Endothelial cell of umbilical vein (primary cell): Measurements from ENCODE around the gene CUEDC2. TPM values are rescaled to one million over a fixed set of nuclear protein-coding genes. Genes with fewer than 3 reads are reported as not detected.

Experiments
- BruUV-seq: library from RNA; stranded (reverse); fragments of 400-500 nt; replicated peaks from 2 replicates; lab custom pipeline; 2021; lab: Mats Ljungman, UMichigan
- CTCF ChIA-PET: fragments of 300-600, 350-600 bp; sonication (Branson Sonifier 250); formaldehyde crosslinking; loops from one replicate; lab custom pipeline; 2021; ENCODE audit warnings: antibody characterized with exemption, inconsistent platforms; lab: Charles Lee
- POLR2A ChIA-PET: fragments of 300-600, 350-600 bp; sonication (Branson Sonifier 250); formaldehyde crosslinking; loops from one replicate; lab custom pipeline; 2021; ENCODE audit warnings: antibody characterized with exemption, inconsistent platforms; lab: Charles Lee
- DNase-seq: peaks from one replicate; pipeline ENCODE4 v3.0.0-alpha.2; 2011; ENCODE audit warnings: low read depth, low spot score
- FAIRE-seq: peaks from 2 replicates; lab custom pipeline; 2011; peaks lifted over from hg19 to GRCh38; lab: Jason Lieb, UNC
- H2AFZ ChIP-seq: 2 replicates; pipeline ENCODE4 v1.6.0; 2012; ENCODE audit warnings: low read depth, low read length, control low read depth, inconsistent platforms
- H3K27ac ChIP-seq: 2 replicates; pipeline ENCODE4 v1.5.1; 2011; ENCODE audit warnings: low read depth, mild to moderate bottlenecking, control low read depth, low read length, moderate library complexity; ENCODE audit not compliant: insufficient read depth
- H3K27me3 ChIP-seq, 2 experiments: 2 replicates each; pipeline versions ENCODE4 v1.6.0 to v1.6.1; 2011; ENCODE audit warnings: low read length in 2 of 2, mixed read lengths in 1 of 2; ENCODE audit not compliant: control insufficient read depth in 2 of 2, insufficient read depth in 2 of 2
- H3K36me3 ChIP-seq, 2 experiments: 2 replicates in 1 of 2; 3 replicates in 1 of 2; pipeline ENCODE4 v1.5.1; 2011; ENCODE audit warnings: low read length in 2 of 2, mild to moderate bottlenecking in 1 of 2, moderate library complexity in 1 of 2; ENCODE audit not compliant: control insufficient read depth in 2 of 2, insufficient read depth in 2 of 2; ENCODE audit errors: extremely low read depth in 1 of 2
- H3K4me1 ChIP-seq: 3 replicates; pipeline ENCODE4 v1.5.1; 2011; ENCODE audit warnings: mild to moderate bottlenecking, low read length; ENCODE audit not compliant: control insufficient read depth, insufficient read depth; ENCODE audit errors: extremely low read depth
- H3K4me2 ChIP-seq: 2 replicates; pipeline ENCODE4 v1.6.1; 2011; ENCODE audit warnings: low read length, control low read depth, mixed read lengths; ENCODE audit not compliant: insufficient read depth
- H3K4me3 ChIP-seq, 3 experiments: fragments of 200-600 bp in 1 of 3; sonication (generic), shearing (Covaris generic) in 1 of 3; replicated peaks in 1 of 3; 2 replicates each; pipeline ENCODE4 v1.5.1; 2011 to 2016; ENCODE audit warnings: control low read depth in 3 of 3, low read length in 3 of 3, mild to moderate bottlenecking in 2 of 3, inconsistent platforms in 1 of 3, low read depth in 1 of 3, moderate library complexity in 1 of 3; ENCODE audit not compliant: insufficient read depth in 1 of 3
- H3K79me2 ChIP-seq: 2 replicates; pipeline ENCODE4 v1.6.0; 2012; ENCODE audit warnings: low read length, inconsistent platforms; ENCODE audit not compliant: control insufficient read depth, insufficient read depth
- H3K9ac ChIP-seq: replicated peaks from 2 replicates; pipeline ENCODE3; 2011; ENCODE audit warnings: low read length, control low read depth; ENCODE audit not compliant: insufficient read depth; ENCODE audit errors: extremely low read depth
- H3K9me1 ChIP-seq: replicated peaks from 3 replicates; pipeline ENCODE4 v1.6.0; 2011; ENCODE audit warnings: mild to moderate bottlenecking, low read length; ENCODE audit not compliant: control insufficient read depth, insufficient read depth; ENCODE audit errors: extremely low read depth
- H3K9me3 ChIP-seq: replicated peaks from 2 replicates; pipeline ENCODE4 v1.5.1; 2012; ENCODE audit warnings: low read length, inconsistent platforms; ENCODE audit not compliant: control insufficient read depth, insufficient read depth
- H4K20me1 ChIP-seq: replicated peaks from 2 replicates; pipeline ENCODE3; 2011; ENCODE audit warnings: mild to moderate bottlenecking, low read length; ENCODE audit not compliant: control insufficient read depth, insufficient read depth; ENCODE audit errors: extremely low read depth
- EZH2 ChIP-seq: IDR thresholded peaks from 2 replicates; pipeline ENCODE4 v1.6.1; 2012; ENCODE audit warnings: borderline replicate concordance, low read depth, mild to moderate bottlenecking, moderate library complexity, low read length, inconsistent platforms; ENCODE audit not compliant: severe bottlenecking
- FOS ChIP-seq: IDR thresholded peaks from 2 replicates; pipeline ENCODE4 v1.6.1; 2011; ENCODE audit warnings: mild to moderate bottlenecking, low read length, moderate library complexity, borderline replicate concordance; ENCODE audit not compliant: insufficient read depth
- GATA2 ChIP-seq: IDR thresholded peaks from 2 replicates; pipeline ENCODE4 v1.7.0; 2011; ENCODE audit warnings: low read depth, mild to moderate bottlenecking, moderate library complexity, mixed read lengths, low read length; ENCODE audit not compliant: insufficient read length, insufficient read depth
- JUN ChIP-seq: IDR thresholded peaks from 2 replicates; pipeline ENCODE4 v1.6.1; 2011; ENCODE audit warnings: borderline replicate concordance, low read depth; ENCODE audit not compliant: insufficient read length, insufficient read depth
- MYC ChIP-seq: IDR thresholded peaks from one replicate; pipeline ENCODE4 v1.6.1; 2011; ENCODE audit warnings: mild to moderate bottlenecking, low read depth, low read length
- POLR2A ChIP-seq: IDR thresholded peaks from 2 replicates; pipeline ENCODE4 v1.6.1; 2012; ENCODE audit warnings: low read depth, mild to moderate bottlenecking, control low read depth, low read length
- POLR2AphosphoS5 ChIP-seq: IDR thresholded peaks from 2 replicates; pipeline ENCODE4 v1.6.1; 2012; ENCODE audit warnings: low read depth, mild to moderate bottlenecking, control low read depth, low read length, moderate library complexity; ENCODE audit not compliant: insufficient read depth
- dilution Hi-C: fragments of 300-500 bp; cut with MboI; formaldehyde crosslinking; loops from one replicate; pipeline ENCODE4 v1.15.0; 2019; ENCODE audit warnings: low sequenced_read_pairs; ENCODE audit not compliant: extremely low pct_ligation_motif_present
- intact Hi-C: fragments of 100-400 bp; cut with micrococcal nuclease; formaldehyde crosslinking; loops from one replicate; pipeline ENCODE4 v1.10.0; 2022
- polyA plus RNA-seq, 4 experiments: library from polyadenylated mRNA; depleted of rRNA in 3 of 4; stranded (reverse) in 3 of 4; unstranded in 1 of 4; fragments of >200 nt; gene quantifications; 2 replicates each; pipeline versions ENCODE4 v1.2.1 to v1.2.3, GENCODE V29; 2011 to 2012; ENCODE audit warnings: missing spikeins in 1 of 4
- total RNA-seq: library from RNA; stranded (reverse); gene quantifications from 2 replicates; pipeline ENCODE4 v1.2.3, GENCODE V29; 2021
- TF ChIP-seq, protein P1 (sequence below), 2 donors: IDR thresholded peaks; 1 replicate in 1 of 2; 2 replicates in 1 of 2; pipeline ENCODE4 v1.5.1; 2011; ENCODE audit warnings: low read length in 2 of 2, mild to moderate bottlenecking in 2 of 2, moderate library complexity in 2 of 2, control low read depth in 1 of 2, inconsistent platforms in 1 of 2, low read depth in 1 of 2; ENCODE audit not compliant: insufficient read depth in 1 of 2; ENCODE audit errors: extremely low read depth in 1 of 2
- TF ChIP-seq, protein P2 (sequence below): IDR thresholded peaks from 2 replicates; pipeline ENCODE4 v1.6.1; 2011; ENCODE audit not compliant: insufficient read depth, insufficient read length

CUEDC2 gene
- total and polyA plus RNA-seq, 2 donors (not counting 3 experiments of a cell fraction or from before 2014, with no cell fraction given), result 61.5 to 96.7 TPM

DNA sequence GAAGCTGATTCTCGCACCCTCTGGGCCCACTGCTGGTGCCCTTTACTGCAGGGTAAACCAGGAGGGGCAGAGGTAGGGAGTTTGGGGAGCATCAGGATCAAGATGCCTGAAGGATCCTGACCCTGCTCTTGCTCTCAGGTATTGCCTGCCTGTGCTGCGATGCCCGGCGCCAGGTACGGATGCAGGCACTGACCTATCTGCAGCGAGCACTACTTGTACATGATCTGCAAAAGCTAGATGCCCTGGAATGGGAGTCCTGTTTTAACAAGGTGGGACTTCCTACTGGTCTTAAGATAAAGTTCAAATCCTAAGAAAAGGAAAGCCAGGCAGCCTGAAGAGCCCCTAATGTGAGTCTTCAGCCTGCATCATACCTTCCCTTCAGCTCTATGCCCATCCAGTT is 53.0 kb downstream of the CUEDC2 start:
- POLR2A ChIA-PET, result no interaction called here

More for the DNA sequence above, 53.0 kb downstream of the CUEDC2 start:
- Histone ChIP-seq H3K4me3 (no peak overlapping the region), H4K20me1 (no peaks in the 10 kb centered on the region), H3K79me2 (no peaks in the 10 kb centered on the region), H2AFZ (no peak overlapping the region), H3K4me1 (no peaks in the 10 kb centered on the region), H3K27me3 (no peaks in the 10 kb centered on the region), H3K9me3 (no peaks in the 10 kb centered on the region), H3K4me2 (no peak overlapping the region), H3K36me3 (peaks cover 14 to 44% of the 10 kb centered on the region in 2 experiments), H3K27ac (no peak overlapping the region), H3K9me1 (no peaks in the 10 kb centered on the region), H3K9ac (no peak overlapping the region)
- TF ChIP-seq, protein P1, sequence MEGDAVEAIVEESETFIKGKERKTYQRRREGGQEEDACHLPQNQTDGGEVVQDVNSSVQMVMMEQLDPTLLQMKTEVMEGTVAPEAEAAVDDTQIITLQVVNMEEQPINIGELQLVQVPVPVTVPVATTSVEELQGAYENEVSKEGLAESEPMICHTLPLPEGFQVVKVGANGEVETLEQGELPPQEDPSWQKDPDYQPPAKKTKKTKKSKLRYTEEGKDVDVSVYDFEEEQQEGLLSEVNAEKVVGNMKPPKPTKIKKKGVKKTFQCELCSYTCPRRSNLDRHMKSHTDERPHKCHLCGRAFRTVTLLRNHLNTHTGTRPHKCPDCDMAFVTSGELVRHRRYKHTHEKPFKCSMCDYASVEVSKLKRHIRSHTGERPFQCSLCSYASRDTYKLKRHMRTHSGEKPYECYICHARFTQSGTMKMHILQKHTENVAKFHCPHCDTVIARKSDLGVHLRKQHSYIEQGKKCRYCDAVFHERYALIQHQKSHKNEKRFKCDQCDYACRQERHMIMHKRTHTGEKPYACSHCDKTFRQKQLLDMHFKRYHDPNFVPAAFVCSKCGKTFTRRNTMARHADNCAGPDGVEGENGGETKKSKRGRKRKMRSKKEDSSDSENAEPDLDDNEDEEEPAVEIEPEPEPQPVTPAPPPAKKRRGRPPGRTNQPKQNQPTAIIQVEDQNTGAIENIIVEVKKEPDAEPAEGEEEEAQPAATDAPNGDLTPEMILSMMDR (IDR thresholded peaks at IDR 0.05; ENCODE audit: extremely low read depth in 1 of 2, insufficient read depth in 1 of 2, low read depth in 1 of 2, low read length in 2 of 2), result no peak
- TF ChIP-seq MYC, result no peak
- no peak for TF ChIP-seq FOS
- TF ChIP-seq, protein P2, sequence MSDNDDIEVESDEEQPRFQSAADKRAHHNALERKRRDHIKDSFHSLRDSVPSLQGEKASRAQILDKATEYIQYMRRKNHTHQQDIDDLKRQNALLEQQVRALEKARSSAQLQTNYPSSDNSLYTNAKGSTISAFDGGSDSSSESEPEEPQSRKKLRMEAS, result no peak
- TF ChIP-seq POLR2AphosphoS5, result no peak
- no peak for TF ChIP-seq JUN
- no peak for TF ChIP-seq POLR2A
- TF ChIP-seq EZH2, result no peak
- no peak for TF ChIP-seq GATA2
- intact Hi-C loops (no loop called here), dilution Hi-C loops (no loop called here)
- DNase-seq, result no peak
- CTCF ChIA-PET, result interaction anchor here (2.6 kb wide), 1 partner anchor 149 kb away, joined by 12 read pairs; no protein-coding TSS in a partner anchor
- no peak for FAIRE-seq
- no TSS peak for BruUV-seq
